Muscle layer of duodenum (tissue), 2 donors: ENCODE results near the gene MINAR1.

Experiments
- H3K27ac ChIP-seq: one replicate; pipeline ENCODE4 v1.7.0; 2013; ENCODE audit warnings: mild to moderate bottlenecking, low read length
- H3K27me3 ChIP-seq: one replicate; pipeline ENCODE4 v1.7.0; 2013; ENCODE audit warnings: low read depth, mild to moderate bottlenecking, control low read depth, low read length
- H3K36me3 ChIP-seq, 2 donors: one replicate each; pipeline ENCODE4 v1.7.0; 2013; ENCODE audit warnings: low read length in 2 of 2, control low read depth in 1 of 2, mild to moderate bottlenecking in 1 of 2; ENCODE audit not compliant: insufficient read depth in 2 of 2, control insufficient read depth in 1 of 2
- H3K4me1 ChIP-seq, 2 donors: one replicate each; pipeline ENCODE4 v1.7.0; 2013; ENCODE audit warnings: low read length in 2 of 2, mild to moderate bottlenecking in 2 of 2, control low read depth in 1 of 2, moderate library complexity in 1 of 2; ENCODE audit not compliant: insufficient read depth in 2 of 2, control insufficient read depth in 1 of 2
- H3K4me3 ChIP-seq, 2 donors: one replicate each; pipeline ENCODE4 v1.7.0; 2013; ENCODE audit warnings: low read length in 2 of 2, low read depth in 1 of 2, mild to moderate bottlenecking in 1 of 2
- H3K9me3 ChIP-seq, 2 donors: one replicate each; pipeline ENCODE4 v1.7.0; 2013; ENCODE audit warnings: low read length in 2 of 2, control low read depth in 1 of 2, mild to moderate bottlenecking in 1 of 2; ENCODE audit not compliant: control insufficient read depth in 1 of 2
- donor health status: healthy.

The MINAR1 gene

DNA sequence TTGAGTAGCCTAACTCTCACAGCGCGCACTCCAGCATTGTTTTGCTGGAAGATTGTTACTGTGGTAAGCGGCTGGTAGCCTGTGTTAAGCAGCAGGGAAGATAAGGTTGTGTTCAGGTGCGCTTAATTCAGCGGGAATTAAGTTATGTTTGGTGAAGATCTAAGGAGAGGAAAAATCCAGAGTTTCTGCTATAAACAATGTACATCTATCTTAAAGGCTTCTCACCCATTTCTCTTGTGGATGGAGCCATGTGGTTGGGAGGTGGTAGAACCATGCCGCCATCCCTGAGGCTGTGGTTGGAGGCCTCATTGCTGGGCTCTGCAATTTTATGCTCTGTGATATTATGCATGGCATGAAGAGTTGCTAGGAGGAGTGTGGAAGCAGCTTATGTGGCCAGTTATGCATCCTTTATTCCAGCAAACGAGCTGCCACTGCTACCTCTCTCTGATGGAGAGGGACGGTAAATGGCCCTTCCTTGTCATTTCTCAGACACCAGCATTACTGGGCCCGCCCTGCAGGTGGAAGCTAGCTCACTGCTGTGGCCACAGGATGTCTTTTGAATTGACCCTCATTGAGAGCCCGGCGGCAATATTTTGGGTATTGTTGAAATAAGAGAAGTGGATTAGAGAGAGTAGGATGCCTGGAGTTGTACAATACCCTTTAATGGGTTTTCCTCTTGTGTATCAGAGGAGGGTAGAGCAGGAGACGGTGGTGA is 1.3 kb downstream of the MINAR1 start:
- H3K4me1 ChIP-seq: peaks cover 0 to 18% of the 10 kb centered on the region in 2 donors
- no peaks in the 10 kb centered on the region for H3K9me3 ChIP-seq
- no peak overlapping the region for H3K27ac ChIP-seq
- H3K27me3 ChIP-seq: peaks cover 37% of the 10 kb centered on the region
- no peaks in the 10 kb centered on the region for H3K36me3 ChIP-seq
- no peak overlapping the region for H3K4me3 ChIP-seq

DNA sequence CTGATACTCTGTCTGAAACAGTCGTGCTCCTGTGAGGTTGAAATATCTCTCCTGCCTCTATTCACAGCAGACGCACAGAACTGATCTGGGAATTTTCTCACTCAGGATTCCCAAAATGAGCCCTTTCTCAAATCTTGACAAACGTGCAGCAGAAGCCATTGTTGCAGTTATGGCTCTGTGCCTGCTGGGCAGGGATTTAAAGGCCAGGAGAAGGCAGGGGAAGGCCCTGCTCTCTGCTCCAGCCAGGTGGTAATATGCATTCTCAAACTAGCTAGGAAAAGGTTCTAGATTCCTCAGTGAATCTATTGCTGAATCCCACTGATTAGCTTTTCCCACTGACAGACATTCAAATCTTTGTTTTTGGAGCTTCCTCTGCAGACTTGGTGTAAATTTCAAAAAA is 2.2 kb downstream of the MINAR1 start:
- Histone ChIP-seq H3K4me1 (peaks cover 0 to 18% of the 10 kb centered on the region in 2 donors), H3K36me3 (no peaks in the 10 kb centered on the region), H3K9me3 (no peaks in the 10 kb centered on the region), H3K27ac (no peak overlapping the region), H3K27me3 (peaks cover 33% of the 10 kb centered on the region), H3K4me3 (no peak overlapping the region)

DNA sequence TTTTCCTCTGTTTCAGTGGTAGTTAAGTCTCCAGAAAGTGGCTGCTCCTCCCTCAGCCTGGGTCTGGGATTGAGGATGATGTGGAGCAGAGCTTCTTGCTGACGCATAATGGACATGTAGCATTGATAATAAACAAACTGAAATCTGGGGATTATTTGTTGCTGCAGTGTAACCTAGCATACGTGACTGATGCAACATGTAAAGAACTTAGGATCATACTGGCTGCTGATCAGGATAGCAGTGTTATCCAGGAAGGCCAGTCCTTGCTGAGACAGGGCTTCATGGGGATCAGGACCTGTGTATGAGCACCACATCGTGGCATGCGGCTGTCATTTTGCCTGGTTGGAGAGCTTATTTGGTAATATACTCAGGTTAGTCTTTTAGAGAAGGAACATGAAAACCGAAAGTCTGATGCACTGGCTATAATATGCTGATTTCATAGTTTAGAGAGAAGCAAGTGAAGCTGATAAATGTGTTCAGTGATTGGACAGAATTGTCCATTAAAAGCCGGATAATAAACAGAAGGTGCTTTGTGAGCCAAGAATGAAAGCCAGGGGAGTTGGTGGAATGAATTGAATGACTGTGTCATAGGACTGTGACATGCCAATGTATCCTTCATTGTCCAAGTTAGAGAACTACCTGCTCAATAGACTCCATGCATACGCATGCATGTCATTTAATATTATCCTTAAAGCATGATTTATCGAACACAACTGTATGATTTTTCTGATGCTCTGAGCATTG is 4.1 kb downstream of the MINAR1 start:
- H3K36me3 ChIP-seq: no peaks in the 10 kb centered on the region
- peaks cover 18% of the 10 kb centered on the region for H3K27me3 ChIP-seq
- H3K4me3 ChIP-seq: no peak overlapping the region
- peaks cover 0 to 14% of the 10 kb centered on the region in 2 donors for H3K4me1 ChIP-seq
- no peak overlapping the region for H3K27ac ChIP-seq
- H3K9me3 ChIP-seq: no peaks in the 10 kb centered on the region

DNA sequence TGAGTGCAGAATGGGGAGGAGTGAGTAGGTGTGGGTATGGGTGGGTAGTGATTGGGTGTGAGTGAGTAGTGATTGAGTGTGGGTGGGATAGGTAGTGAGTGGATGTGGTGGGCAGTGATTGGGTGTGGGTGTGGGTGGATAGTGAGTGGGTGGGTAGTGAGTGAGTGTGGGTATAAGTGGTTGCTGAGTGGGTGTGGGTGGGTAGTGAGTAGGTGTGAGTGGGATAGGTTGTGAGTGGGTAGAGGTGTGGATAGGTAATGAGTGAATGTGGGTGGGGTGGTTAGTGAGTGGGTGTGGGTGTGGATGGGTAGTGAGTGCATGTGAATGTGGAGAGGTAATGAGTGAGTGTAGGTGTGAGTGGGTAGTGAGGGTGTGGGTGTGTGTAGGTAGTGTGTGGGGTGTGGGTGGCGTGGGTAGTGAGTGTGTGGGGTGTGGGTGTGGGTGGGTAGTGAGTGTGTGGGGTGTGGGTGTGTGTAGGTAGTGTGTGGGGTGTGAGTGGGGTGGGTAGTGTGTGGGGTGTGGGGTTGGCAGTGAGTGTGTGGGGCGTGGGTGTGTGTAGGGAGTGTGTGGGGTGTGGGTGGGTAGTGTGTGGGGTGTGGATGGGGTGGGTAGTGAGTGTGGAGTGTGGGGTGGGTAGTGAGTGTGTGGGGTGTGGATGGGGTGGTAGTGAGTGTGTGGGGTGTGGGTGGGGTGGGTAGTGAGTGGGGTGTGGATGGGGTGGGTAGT is 5.3 kb downstream of the MINAR1 start:
- no peaks in the 10 kb centered on the region for H3K36me3 ChIP-seq
- peaks cover 17% of the 10 kb centered on the region for H3K27me3 ChIP-seq
- no peaks in the 10 kb centered on the region for H3K9me3 ChIP-seq
- H3K4me3 ChIP-seq: no peak overlapping the region
- H3K27ac ChIP-seq: no peak overlapping the region
- peaks cover 0 to 2% of the 10 kb centered on the region in 2 donors for H3K4me1 ChIP-seq

DNA sequence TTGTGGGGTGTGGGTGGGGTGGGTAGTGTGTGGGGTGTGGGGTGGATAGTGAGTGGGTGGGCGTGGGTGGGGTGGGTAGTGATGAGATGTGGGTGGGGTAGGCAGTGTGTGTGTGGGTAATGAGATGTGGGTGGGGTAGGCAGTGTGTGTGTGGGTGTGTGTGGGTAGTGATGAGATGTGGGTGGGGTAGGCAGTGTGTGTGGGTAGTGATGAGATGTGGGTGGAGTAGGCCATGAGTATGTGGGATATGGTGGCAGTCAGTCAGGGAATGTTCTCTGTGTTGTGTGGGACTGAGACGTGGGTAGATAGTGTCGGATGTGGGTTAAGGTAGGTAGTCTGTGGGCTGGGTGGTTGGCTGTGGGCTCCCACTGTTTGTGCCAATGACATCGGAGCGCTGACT is 7.1 kb downstream of the MINAR1 start:
- no peaks in the 10 kb centered on the region for H3K4me1 ChIP-seq
- H3K27me3 ChIP-seq: peaks cover 4% of the 10 kb centered on the region
- H3K4me3 ChIP-seq: no peak overlapping the region
- no peak overlapping the region for H3K27ac ChIP-seq
- H3K36me3 ChIP-seq: no peaks in the 10 kb centered on the region
- H3K9me3 ChIP-seq: no peaks in the 10 kb centered on the region

DNA sequence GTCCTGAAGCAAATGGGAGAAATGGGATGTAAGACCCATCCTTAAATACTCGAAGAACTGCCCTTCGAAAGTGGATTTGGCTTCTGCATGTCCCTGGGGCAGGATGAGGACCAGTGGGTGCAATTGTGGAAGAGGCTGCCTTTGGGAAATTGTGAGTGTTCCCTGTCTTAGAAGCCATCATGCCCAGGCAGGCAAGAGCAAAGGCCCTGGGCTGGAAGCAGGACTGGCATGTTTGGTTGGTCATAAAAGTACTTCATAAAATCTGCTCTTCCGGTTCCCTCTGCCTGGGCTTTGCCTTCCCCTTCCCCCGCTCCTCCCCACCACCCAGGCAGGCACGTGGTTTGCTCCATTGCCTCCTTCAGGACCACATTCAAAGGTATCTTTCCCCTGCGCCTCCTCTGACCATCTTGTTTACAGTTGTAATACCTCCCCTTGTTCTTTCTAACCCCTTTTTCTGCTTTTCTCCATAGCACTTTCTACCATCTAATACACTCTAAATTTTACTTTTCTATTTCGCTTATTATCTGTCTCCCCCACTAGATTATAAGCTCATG is 8.3 kb downstream of the MINAR1 start:
- Histone ChIP-seq H3K4me1 (no peaks in the 10 kb centered on the region), H3K36me3 (no peaks in the 10 kb centered on the region), H3K4me3 (no peak overlapping the region), H3K27ac (no peak overlapping the region), H3K27me3 (no peaks in the 10 kb centered on the region), H3K9me3 (no peaks in the 10 kb centered on the region)

DNA sequence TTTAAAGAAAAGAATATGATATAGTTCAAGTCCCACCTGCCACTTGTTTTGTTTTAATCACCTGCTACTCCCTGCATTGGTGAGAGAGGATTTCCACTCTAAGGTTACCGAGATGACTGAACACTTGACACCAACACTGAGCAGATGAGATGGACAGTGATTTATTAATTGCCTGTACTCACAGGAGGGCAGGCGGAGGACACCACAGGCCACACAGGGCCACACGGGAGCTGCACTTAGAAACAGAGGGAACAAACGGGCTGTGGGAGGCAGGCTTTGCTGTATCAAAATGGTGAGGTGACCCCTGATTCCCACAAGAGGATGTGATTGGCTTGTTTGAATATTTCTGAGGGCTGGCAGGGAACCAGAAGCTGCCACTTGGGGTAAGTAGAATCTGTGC is 10.8 kb downstream of the MINAR1 start:
- no peaks in the 10 kb centered on the region for H3K27me3 ChIP-seq
- H3K4me1 ChIP-seq: no peaks in the 10 kb centered on the region
- no peak overlapping the region for H3K27ac ChIP-seq
- peaks cover 0 to 11% of the 10 kb centered on the region in 2 donors for H3K9me3 ChIP-seq
- no peaks in the 10 kb centered on the region for H3K36me3 ChIP-seq
- H3K4me3 ChIP-seq: no peak overlapping the region

DNA sequence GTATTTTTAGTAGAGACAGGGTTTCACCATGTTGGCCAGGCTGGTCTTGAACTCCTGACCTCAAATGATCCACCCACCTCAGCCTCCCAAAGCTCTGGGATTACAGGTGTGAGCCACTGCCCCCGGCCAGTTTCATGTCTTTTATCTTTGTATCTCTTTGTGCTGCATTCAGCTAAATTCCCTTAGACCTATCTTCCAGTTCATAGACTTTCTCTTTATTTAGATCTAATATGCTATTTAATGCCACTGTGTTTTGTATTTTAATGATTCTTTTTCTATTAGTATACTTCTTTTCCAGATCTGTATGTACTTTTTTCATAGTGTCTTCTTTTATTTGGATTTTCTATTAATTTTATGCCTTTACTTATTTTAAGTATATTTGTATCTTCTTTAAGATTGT is 14.9 kb downstream of the MINAR1 start:
- Histone ChIP-seq H3K9me3 (peaks cover 0 to 11% of the 10 kb centered on the region in 2 donors), H3K27ac (no peak overlapping the region), H3K4me3 (no peak overlapping the region), H3K36me3 (no peaks in the 10 kb centered on the region), H3K27me3 (no peaks in the 10 kb centered on the region), H3K4me1 (no peaks in the 10 kb centered on the region)

DNA sequence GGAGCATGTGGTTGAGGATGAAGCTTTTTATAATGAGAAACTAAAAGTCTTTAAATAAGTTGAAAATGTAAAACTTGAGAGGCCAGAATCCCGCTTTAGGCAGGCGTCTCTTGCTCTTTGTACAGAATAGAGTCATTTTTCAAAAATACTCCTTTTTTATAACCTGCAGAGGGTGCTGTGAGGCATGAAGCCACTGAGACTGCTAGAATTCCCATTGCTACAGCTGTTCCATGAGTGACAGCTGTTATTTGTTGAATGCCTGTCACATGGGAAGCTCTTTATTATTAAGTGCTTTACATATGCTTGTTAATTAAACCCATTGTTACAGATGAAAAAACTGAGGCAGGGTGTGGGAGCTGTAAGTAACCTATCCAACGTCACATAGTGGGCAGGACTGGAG is 18.5 kb downstream of the MINAR1 start:
- Histone ChIP-seq H3K27ac (no peak overlapping the region), H3K9me3 (peaks cover 0 to 11% of the 10 kb centered on the region in 2 donors), H3K4me3 (no peak overlapping the region), H3K36me3 (no peaks in the 10 kb centered on the region), H3K4me1 (no peaks in the 10 kb centered on the region), H3K27me3 (no peaks in the 10 kb centered on the region)

DNA sequence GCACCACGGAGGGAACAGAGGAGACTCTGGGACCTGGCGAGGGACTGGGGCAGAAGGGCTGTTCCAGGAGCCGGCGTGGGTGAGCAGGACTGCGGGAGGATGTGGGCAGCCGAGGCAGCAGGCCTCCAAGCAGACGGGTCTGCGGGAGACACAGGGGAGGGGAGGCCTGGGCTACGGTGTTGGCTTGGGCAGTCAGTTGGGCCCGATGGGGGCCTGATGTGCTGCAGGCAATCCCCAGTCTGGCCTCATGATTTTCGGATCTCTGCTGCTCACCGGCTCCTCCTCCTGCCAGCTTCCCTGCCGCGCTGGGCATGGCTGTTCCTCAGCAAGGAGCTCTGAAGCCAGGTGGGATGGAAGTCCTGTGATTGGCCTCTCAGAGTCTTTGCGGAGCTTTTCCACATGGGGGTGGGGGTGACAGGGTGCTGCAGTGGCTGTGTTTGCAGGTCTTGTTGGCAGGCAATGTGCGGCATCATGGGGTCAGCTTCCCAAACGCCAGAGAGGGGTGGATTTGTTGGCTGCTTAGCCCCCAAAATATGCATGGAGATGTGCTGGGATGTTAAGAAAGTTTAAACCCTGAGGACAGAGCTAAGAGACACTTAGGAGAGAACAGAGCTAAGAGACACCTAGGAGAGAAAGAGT is 19.3 kb downstream of the MINAR1 start:
- Histone ChIP-seq H3K36me3 (no peaks in the 10 kb centered on the region), H3K9me3 (peaks cover 0 to 11% of the 10 kb centered on the region in 2 donors), H3K27me3 (no peaks in the 10 kb centered on the region), H3K27ac (no peak overlapping the region), H3K4me3 (no peak overlapping the region), H3K4me1 (no peaks in the 10 kb centered on the region)
